PC-9 (cell line): ENCODE data around the gene XYLB.

Experiments
- EZH2 ChIP-seq: fragments of 200-600 bp; sonication (generic); IDR thresholded peaks from 2 replicates; pipeline ENCODE4 v1.8.0; 2017; ENCODE audit warnings: antibody characterized with exemption, low read depth
- TF ChIP-seq, protein P1 (sequence below): fragments of 200-600 bp; sonication (generic); conservative IDR thresholded peaks from 2 replicates; pipeline ENCODE4 v1.6.1; 2017; ENCODE audit warnings: mixed run types, antibody characterized with exemption, mild to moderate bottlenecking, moderate library complexity

DNA sequence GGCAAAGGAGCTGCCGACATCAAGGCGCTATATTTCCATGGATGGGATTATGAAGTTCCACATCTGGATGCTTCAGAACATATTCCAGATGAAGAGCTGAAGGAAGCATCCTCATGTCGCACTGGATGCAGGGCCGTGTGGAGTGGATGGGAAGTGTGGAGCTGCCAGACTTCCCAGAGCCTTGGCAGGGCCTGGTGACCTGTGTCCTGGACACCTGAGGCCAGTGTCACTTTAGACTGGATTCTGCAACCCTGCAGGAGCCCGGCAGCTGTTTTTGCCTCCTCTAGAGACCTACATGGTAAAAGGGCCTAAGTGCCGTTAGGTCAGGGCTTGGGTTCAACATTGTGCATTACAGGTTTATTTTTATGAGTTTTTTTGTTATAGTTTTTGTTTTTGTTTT, 11.3 kb upstream of the XYLB start:
- TF ChIP-seq, protein P1, sequence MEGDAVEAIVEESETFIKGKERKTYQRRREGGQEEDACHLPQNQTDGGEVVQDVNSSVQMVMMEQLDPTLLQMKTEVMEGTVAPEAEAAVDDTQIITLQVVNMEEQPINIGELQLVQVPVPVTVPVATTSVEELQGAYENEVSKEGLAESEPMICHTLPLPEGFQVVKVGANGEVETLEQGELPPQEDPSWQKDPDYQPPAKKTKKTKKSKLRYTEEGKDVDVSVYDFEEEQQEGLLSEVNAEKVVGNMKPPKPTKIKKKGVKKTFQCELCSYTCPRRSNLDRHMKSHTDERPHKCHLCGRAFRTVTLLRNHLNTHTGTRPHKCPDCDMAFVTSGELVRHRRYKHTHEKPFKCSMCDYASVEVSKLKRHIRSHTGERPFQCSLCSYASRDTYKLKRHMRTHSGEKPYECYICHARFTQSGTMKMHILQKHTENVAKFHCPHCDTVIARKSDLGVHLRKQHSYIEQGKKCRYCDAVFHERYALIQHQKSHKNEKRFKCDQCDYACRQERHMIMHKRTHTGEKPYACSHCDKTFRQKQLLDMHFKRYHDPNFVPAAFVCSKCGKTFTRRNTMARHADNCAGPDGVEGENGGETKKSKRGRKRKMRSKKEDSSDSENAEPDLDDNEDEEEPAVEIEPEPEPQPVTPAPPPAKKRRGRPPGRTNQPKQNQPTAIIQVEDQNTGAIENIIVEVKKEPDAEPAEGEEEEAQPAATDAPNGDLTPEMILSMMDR: no peak
- no peak for TF ChIP-seq EZH2
